ENCODE data around the gene NF1.

GRCh38 chr17:31321966-31322365 is 227.2 kb downstream of the NF1 start:
- TF ChIP-seq EZH2 (IDR thresholded peaks at IDR 0.05; ENCODE audit: borderline replicate concordance) = no peak
- TF ChIP-seq, protein P1, sequence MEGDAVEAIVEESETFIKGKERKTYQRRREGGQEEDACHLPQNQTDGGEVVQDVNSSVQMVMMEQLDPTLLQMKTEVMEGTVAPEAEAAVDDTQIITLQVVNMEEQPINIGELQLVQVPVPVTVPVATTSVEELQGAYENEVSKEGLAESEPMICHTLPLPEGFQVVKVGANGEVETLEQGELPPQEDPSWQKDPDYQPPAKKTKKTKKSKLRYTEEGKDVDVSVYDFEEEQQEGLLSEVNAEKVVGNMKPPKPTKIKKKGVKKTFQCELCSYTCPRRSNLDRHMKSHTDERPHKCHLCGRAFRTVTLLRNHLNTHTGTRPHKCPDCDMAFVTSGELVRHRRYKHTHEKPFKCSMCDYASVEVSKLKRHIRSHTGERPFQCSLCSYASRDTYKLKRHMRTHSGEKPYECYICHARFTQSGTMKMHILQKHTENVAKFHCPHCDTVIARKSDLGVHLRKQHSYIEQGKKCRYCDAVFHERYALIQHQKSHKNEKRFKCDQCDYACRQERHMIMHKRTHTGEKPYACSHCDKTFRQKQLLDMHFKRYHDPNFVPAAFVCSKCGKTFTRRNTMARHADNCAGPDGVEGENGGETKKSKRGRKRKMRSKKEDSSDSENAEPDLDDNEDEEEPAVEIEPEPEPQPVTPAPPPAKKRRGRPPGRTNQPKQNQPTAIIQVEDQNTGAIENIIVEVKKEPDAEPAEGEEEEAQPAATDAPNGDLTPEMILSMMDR (IDR thresholded peaks at IDR 0.05; ENCODE audit: poor library complexity) = no peak
